IPS-NIHi7 (cell line): ENCODE results near the gene EXOC4.
A peak's percentile ranks its signal among the peaks of the same experiment; 100 is the strongest.
"Not testable (repeated sequence)": the region's sequence is repeated elsewhere in the genome, so short reads cannot be mapped to it uniquely, and the experiment has no call there.

ENCODE experiments used
- DNase-seq: peaks from one replicate; pipeline ENCODE4 v3.0.0; 2012; ENCODE audit warnings: mixed read lengths; ENCODE audit errors: extremely low spot score

The EXOC4 gene

GRCh38 chr7:133978502-133979295, 725.8 kb downstream of the EXOC4 start:
- DNase-seq: peak; percentile 20

GRCh38 chr7:133980804-133981203, 727.9 kb downstream of the EXOC4 start:
- DNase-seq: no peak

- DNase-seq: no peak
Observed at GRCh38 chr7:133983685-133984419, 731.0 kb downstream of the EXOC4 start.

DNA sequence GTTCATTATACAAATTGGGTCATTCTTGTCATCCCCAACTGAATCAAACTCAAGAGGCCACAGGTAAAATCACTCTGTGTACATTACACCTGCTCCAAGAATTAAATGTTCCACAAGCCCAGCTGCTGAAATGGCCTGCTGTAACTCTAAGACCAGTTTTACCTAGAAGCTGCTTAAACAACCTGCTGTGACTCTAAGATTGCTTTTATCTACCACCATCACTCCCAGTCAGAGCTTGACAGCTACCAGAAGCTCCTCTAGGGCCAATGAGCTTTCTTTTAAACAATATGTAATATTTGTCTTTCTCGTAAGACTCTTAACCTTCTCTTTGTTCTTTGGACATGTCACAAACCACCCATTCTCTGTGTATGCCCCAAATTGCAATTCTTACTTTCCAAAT, 732.4 kb downstream of the EXOC4 start:
- DNase-seq: no peak

DNA sequence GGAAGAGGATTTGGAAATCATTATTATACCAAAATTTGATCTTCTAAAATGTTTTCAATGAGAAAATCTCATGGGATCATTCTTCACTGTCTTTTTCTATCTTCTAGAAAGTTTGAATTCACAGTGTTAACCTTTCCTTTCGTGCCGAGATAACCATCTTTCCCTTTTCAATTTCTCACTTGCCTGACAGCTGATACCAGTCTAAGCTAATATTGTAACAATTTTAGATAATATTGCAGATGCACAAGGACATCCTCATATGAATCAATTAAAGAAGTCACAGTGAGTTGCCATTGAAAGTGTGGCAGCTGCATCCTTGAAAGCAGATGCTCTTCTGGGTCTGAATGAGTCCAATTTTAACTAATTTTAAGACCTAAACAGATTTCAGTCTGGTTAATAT, 734.7 kb downstream of the EXOC4 start:
- DNase-seq: no peak

- DNase-seq: no peak
Observed at GRCh38 chr7:133993547-133993946, 740.7 kb downstream of the EXOC4 start.

GRCh38 chr7:133994100-133994499, 741.2 kb downstream of the EXOC4 start:
- DNase-seq: not testable (repeated sequence)

DNA sequence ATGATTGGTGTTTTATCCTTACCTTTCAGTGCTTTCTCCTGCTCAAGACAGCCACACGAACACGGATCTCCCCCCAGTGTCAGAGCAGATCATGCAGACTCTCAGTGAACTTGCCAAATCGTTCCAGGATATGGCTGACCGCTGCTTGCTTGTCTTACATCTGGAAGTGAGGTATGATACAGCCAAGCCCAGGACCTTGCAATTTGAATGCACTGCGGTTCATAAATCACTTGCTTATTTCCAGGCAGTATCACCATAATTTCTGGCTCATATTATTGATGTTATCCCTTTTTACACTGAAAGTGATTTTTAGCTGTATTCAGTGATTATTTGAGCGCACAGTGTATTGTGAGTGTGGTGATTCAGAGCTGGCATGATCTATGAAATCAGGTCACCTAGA, 744.6 kb downstream of the EXOC4 start:
- DNase-seq: no peak

- no peak for DNase-seq
Observed at GRCh38 chr7:133999178-133999577, 746.3 kb downstream of the EXOC4 start.

DNA sequence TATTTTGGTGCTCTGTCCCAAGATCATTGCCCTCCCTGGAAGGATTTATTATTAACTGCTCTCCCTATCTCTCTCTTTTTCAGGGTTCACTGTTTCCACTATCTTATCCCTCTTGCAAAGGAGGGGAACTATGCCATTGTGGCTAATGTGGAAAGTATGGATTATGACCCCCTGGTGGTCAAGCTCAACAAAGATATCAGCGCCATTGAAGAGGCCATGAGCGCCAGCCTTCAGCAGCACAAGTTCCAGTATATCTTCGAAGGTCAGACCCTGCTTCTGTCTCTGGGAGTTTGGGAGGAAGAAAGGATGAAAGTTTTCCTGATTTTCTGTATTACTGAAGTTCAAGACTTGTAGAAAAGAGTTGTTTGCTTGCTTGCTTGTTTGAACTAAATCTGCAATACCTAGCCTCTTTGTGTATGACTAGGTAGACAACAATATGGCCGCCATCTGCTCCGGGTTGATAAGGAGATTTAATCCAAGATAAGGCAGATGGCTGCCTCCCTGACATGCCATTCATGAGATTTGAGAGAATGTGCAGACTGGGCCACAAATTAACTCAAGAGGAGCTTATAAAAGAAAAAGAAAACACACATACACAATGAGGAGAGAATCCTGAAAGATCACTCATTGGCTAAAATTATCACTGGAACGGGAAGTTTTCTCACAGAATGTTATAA, 752.1 kb downstream of the EXOC4 start:
- DNase-seq: no peak

DNA sequence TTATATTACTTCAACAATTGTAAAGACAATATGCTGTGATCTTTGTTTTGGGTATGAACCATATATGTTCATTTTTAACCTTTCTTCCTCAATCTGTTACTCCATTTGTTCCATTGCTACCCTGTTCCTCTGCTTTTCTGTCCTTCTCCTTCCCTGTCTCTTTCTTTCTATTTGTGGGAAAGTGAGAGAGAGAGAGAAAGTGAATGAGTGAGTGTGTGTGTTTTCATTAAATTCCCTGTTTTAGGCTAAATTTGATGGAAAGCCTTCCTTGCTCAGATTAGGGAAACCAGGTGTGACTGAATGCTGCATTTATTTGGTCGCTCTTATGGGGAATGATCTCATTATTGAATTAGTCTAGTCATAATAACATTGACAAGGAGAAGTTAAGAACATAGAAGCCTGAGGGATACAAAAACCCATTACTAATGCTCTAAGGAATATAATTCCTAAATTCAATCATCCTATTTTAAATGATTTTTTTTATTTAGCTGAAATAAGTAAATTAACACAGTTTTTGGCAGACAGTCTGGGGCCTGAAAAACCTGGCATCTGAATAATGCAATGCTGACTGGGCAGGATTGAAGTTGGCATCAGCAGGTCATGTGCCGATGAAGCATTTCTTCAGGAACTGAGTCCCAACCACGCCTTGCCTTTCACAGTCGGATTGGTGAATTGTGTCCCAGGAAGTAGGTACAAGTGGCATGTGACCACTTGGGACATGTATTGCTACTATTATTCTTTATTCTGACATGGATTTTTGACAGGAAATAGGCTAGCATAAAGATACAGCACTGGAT, 756.6 kb downstream of the EXOC4 start:
- DNase-seq: no peak

DNA sequence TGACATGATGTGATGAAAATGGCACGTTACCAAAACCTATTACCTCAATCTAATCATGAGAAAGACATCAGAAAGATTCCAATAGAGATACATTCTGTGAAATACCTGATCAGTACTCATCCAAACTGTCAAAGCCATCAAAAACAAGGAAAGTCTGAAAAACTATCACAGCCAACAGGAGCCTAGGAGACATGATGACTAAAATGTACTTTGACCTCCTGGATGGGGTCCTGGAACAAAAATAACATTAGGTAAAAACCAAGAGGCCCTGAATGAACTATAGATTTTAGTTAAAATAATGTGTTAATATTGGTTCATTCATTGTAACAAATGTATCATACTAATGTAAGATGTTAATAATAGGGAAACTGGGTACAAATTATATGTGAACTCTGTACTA, 760.4 kb downstream of the EXOC4 start:
- DNase-seq: no peak

- no peak for DNase-seq
Observed at GRCh38 chr7:134014935-134015334, 762.1 kb downstream of the EXOC4 start.

GRCh38 chr7:134016223-134016941, 763.5 kb downstream of the EXOC4 start:
- peak; percentile 67 for DNase-seq

DNA sequence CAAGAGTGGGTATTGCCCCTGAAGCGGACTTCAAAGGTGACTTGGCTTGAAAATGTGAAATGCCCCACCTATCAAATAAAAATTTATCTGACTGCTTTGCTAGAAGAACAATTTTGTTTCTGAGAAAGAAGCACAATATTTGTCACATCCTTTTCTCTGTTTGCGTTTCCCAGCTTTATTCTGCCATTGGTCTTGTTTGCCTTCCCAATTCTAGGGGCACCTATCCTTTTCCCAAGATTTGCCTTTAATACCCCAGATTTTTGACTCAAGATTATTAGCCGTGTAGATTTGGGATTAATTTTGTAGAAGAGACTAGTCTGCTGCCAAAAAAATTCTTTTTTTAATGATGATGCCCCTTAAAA, 764.0 kb downstream of the EXOC4 start:
- DNase-seq: no peak

GRCh38 chr7:134018306-134018705, 765.4 kb downstream of the EXOC4 start:
- no peak for DNase-seq

GRCh38 chr7:134019251-134019650, 766.4 kb downstream of the EXOC4 start:
- no peak for DNase-seq

- no peak for DNase-seq
Observed at GRCh38 chr7:134021836-134022235, 769.0 kb downstream of the EXOC4 start.

GRCh38 chr7:134022286-134022911, 769.5 kb downstream of the EXOC4 start:
- DNase-seq: no peak

DNA sequence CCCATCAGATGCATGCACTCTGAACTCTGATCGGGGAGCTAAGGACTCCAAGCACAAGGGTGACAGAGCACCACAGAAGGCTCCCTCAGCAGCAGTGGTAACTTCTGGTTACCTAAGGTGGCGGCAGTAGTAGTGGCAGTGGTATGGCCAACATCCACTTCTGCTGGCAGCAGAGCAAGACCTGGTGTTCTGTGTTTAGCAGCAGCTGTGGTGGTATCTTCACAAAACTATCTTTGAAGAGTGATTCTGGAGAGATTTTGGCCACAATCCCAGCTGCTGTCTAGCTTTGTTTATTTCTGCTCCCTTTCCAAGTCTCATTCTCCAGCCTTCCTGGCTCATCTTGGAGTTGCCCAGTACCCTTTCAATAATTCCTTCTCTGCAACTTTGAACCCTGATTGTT, 771.9 kb downstream of the EXOC4 start:
- no peak for DNase-seq

DNA sequence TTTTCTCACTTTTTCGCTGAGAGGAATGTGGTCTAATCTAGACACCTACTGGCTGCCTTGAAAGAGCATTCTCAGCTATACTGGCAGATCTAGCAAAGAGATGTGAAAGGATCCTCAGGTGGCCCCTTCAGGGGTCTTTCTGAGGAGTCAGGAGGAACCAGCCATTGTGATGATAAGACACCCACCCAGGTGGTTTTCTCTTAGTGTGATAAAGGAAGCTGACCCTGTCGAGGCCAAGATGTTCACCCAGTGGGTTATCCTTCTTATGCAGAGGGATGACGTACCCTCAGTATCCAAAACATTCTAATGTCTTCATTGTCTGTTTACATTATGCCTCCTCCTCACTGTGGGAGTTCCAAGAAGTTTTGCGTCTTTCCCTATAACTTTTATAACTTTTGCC, 776.0 kb downstream of the EXOC4 start:
- peak; percentile 35 for DNase-seq
